Activated T-cell treated with anti-CD3 and anti-CD28 coated beads for 1 hour (primary cell): ENCODE results near the gene SLC39A11.
"Not testable (repeated sequence)": the region's sequence is repeated elsewhere in the genome, so short reads cannot be mapped to it uniquely, and the experiment has no call there.

Experiments
- DNase-seq: peaks from one replicate; pipeline ENCODE4 v3.0.0-alpha.2; 2020; ENCODE audit warnings: low read depth

SLC39A11 gene

GRCh38 chr17:73071066-73071999 lies 21.2 kb downstream of the SLC39A11 start:
- no peak for DNase-seq

GRCh38 chr17:73069841-73070240 lies 22.6 kb downstream of the SLC39A11 start:
- no peak for DNase-seq

- DNase-seq = no peak
Observed at GRCh38 chr17:73069164-73069770, 23.2 kb downstream of the SLC39A11 start.

GRCh38 chr17:73068322-73069153 lies 23.9 kb downstream of the SLC39A11 start:
- DNase-seq = no peak

- not testable (repeated sequence) for DNase-seq
Observed at GRCh38 chr17:73067699-73068098, 24.8 kb downstream of the SLC39A11 start.

GRCh38 chr17:73067075-73067474 lies 25.4 kb downstream of the SLC39A11 start:
- DNase-seq = no peak

- DNase-seq = no peak
Observed at GRCh38 chr17:73066148-73066884, 26.2 kb downstream of the SLC39A11 start.

- DNase-seq = no peak
Observed at GRCh38 chr17:73065376-73065775, 27.1 kb downstream of the SLC39A11 start.

- DNase-seq = no peak
Observed at GRCh38 chr17:73064084-73064938, 28.2 kb downstream of the SLC39A11 start.

- DNase-seq = no peak
Observed at GRCh38 chr17:73062726-73063125, 29.8 kb downstream of the SLC39A11 start.

GRCh38 chr17:73061161-73061560 lies 31.3 kb downstream of the SLC39A11 start:
- DNase-seq = no peak

- DNase-seq = no peak
Observed at GRCh38 chr17:73060721-73061120, 31.8 kb downstream of the SLC39A11 start.

- DNase-seq = not testable (repeated sequence)
Observed at GRCh38 chr17:73059713-73060112, 32.8 kb downstream of the SLC39A11 start.

- DNase-seq = no peak
Observed at GRCh38 chr17:73058022-73058421, 34.5 kb downstream of the SLC39A11 start.

GRCh38 chr17:73057196-73057595 lies 35.3 kb downstream of the SLC39A11 start:
- no peak for DNase-seq

- DNase-seq = no peak
Observed at GRCh38 chr17:73052923-73053322, 39.6 kb downstream of the SLC39A11 start.

GRCh38 chr17:73050797-73051196 lies 41.7 kb downstream of the SLC39A11 start:
- no peak for DNase-seq

- no peak for DNase-seq
Observed at GRCh38 chr17:73048170-73048569, 44.3 kb downstream of the SLC39A11 start.

GRCh38 chr17:73045724-73046123 lies 46.8 kb downstream of the SLC39A11 start:
- no peak for DNase-seq

- no peak for DNase-seq
Observed at GRCh38 chr17:73043686-73044581, 48.6 kb downstream of the SLC39A11 start.
